H1 (cell line): ENCODE measurements around the gene IGF2R. TPM values are rescaled to one million over a fixed set of nuclear protein-coding genes. Genes with fewer than 3 reads are reported as not detected.

Experiments used
- CTCF ChIA-PET: fragments of 300-600 bp; sonication (Branson Sonifier 250); formaldehyde crosslinking; loops from one replicate; lab custom pipeline; 2021; ENCODE audit not compliant: partially characterized antibody; lab: Charles Lee
- POLR2A ChIA-PET: fragments of 300-600 bp; sonication (Branson Sonifier 250); formaldehyde crosslinking; loops from one replicate; lab custom pipeline; 2021; ENCODE audit warnings: inconsistent platforms; ENCODE audit not compliant: partially characterized antibody; lab: Charles Lee
- DNase-seq, 2 experiments: peaks; one replicate each; pipeline versions ENCODE4 v3.0.0 to v3.0.0-alpha.2; 2010 to 2022; ENCODE audit warnings: low spot score in 2 of 2, low read depth in 1 of 2, mixed read lengths in 1 of 2
- FAIRE-seq: peaks from 2 replicates; lab custom pipeline; 2011; peaks lifted over from hg19 to GRCh38; lab: Jason Lieb, UNC
- H2AFZ ChIP-seq: 2 replicates; pipeline ENCODE4 v1.8.1; 2012; ENCODE audit warnings: low read length, inconsistent platforms
- H2AK5ac ChIP-seq: 2 replicates; pipeline ENCODE4 v1.6.1; 2013; ENCODE audit warnings: low read depth, low read length
- H2BK120ac ChIP-seq: replicated peaks from 2 replicates; pipeline ENCODE3; 2013; ENCODE audit warnings: low read depth, low read length, inconsistent platforms
- H2BK12ac ChIP-seq: 2 replicates; pipeline ENCODE4 v1.6.1; 2013; ENCODE audit warnings: low read depth, low read length
- H2BK15ac ChIP-seq: 2 replicates; pipeline ENCODE4 v1.6.1; 2013; ENCODE audit warnings: low read length
- H2BK20ac ChIP-seq: 2 replicates; pipeline ENCODE4 v1.6.1; 2013; ENCODE audit warnings: low read length
- H2BK5ac ChIP-seq: 2 replicates; pipeline ENCODE4 v1.6.1; 2013; ENCODE audit warnings: low read depth, low read length
- H3K14ac ChIP-seq: 2 replicates; pipeline ENCODE4 v1.6.1; 2013; ENCODE audit warnings: inconsistent platforms; ENCODE audit not compliant: insufficient read length
- H3K18ac ChIP-seq: 2 replicates; pipeline ENCODE4 v1.6.1; 2013; ENCODE audit warnings: low read length; ENCODE audit errors: extremely low read depth
- H3K23ac ChIP-seq: 2 replicates; pipeline ENCODE4 v1.6.1; 2013; ENCODE audit warnings: inconsistent platforms; ENCODE audit not compliant: insufficient read length
- H3K23me2 ChIP-seq: 2 replicates; pipeline ENCODE4 v1.6.1; 2013; ENCODE audit warnings: low read depth, low read length
- H3K27ac ChIP-seq: 2 replicates; pipeline ENCODE4 v1.6.1; 2011; ENCODE audit warnings: low read depth, low read length, inconsistent platforms
- H3K27me3 ChIP-seq, 4 experiments: replicated peaks in 1 of 4; 1 replicate in 1 of 4; 2 replicates in 3 of 4; pipeline versions ENCODE4 v1.6.1 to v1.8.1; 2011 to 2013; ENCODE audit warnings: low read length in 3 of 4, mild to moderate bottlenecking in 3 of 4, inconsistent platforms in 2 of 4, mixed read lengths in 2 of 4, moderate library complexity in 1 of 4; ENCODE audit not compliant: control insufficient read depth in 3 of 4, insufficient read depth in 3 of 4; ENCODE audit errors: extremely low read depth in 1 of 4
- H3K36me3 ChIP-seq, 4 experiments: 2 replicates each; pipeline versions ENCODE4 v1.6.1 to v1.8.1; 2011 to 2013; ENCODE audit warnings: mild to moderate bottlenecking in 4 of 4, low read length in 3 of 4, moderate library complexity in 2 of 4, control low read depth in 1 of 4, inconsistent platforms in 1 of 4; ENCODE audit not compliant: insufficient read depth in 4 of 4, control insufficient read depth in 2 of 4
- H3K4ac ChIP-seq: replicated peaks from 2 replicates; pipeline ENCODE3; 2013; ENCODE audit warnings: low read length, low read depth, mixed read lengths, inconsistent platforms; ENCODE audit not compliant: insufficient read length
- H3K4me1 ChIP-seq, 4 experiments: replicated peaks in 1 of 4; 1 replicate in 1 of 4; 2 replicates in 3 of 4; pipeline versions ENCODE4 v1.6.1 to v1.8.1; 2011 to 2013; ENCODE audit warnings: low read length in 3 of 4, inconsistent platforms in 2 of 4, mixed read lengths in 1 of 4; ENCODE audit not compliant: insufficient read depth in 4 of 4, control insufficient read depth in 3 of 4
- H3K4me2 ChIP-seq, 2 experiments: 2 replicates each; pipeline versions ENCODE4 v1.6.1 to v1.8.1; 2011 to 2013; ENCODE audit warnings: low read depth in 2 of 2, low read length in 2 of 2, control low read depth in 1 of 2, inconsistent platforms in 1 of 2, mild to moderate bottlenecking in 1 of 2; ENCODE audit not compliant: insufficient read depth in 1 of 2
- H3K4me3 ChIP-seq, 4 experiments: fragments of 200-600, 300-600 bp in 1 of 4; sonication (generic), shearing (Covaris generic), sonication (Bioruptor Twin) in 1 of 4; 2 replicates each; pipeline versions ENCODE4 v1.5.1 to v1.8.1; 2011 to 2016; ENCODE audit warnings: low read length in 4 of 4, low read depth in 3 of 4, control low read depth in 2 of 4, inconsistent platforms in 2 of 4, mild to moderate bottlenecking in 2 of 4, mixed read lengths in 1 of 4, moderate library complexity in 1 of 4; ENCODE audit not compliant: insufficient read depth in 2 of 4; ENCODE audit errors: extremely low read depth in 1 of 4
- H3K56ac ChIP-seq: replicated peaks from 2 replicates; pipeline ENCODE3; 2013; ENCODE audit warnings: low read depth, mild to moderate bottlenecking, mixed read lengths, low read length, inconsistent platforms; ENCODE audit not compliant: insufficient read length
- H3K79me1 ChIP-seq: 2 replicates; pipeline ENCODE4 v1.6.1; 2013; ENCODE audit warnings: low read depth, low read length, control low read depth
- H3K79me2 ChIP-seq, 2 experiments: 2 replicates each; pipeline versions ENCODE4 v1.6.1 to v1.8.1; 2012 to 2013; ENCODE audit warnings: low read length in 2 of 2, mild to moderate bottlenecking in 2 of 2, inconsistent platforms in 1 of 2; ENCODE audit not compliant: insufficient read depth in 2 of 2, control insufficient read depth in 1 of 2
- H3K9ac ChIP-seq, 4 experiments: replicated peaks in 1 of 4; 1 replicate in 1 of 4; 2 replicates in 3 of 4; pipeline versions ENCODE4 v1.6.1 to v1.8.1; 2011 to 2013; ENCODE audit warnings: low read depth in 3 of 4, low read length in 3 of 4, control low read depth in 2 of 4, mild to moderate bottlenecking in 2 of 4, moderate library complexity in 2 of 4, inconsistent platforms in 1 of 4; ENCODE audit errors: extremely low read depth in 1 of 4
- H3K9me3 ChIP-seq, 2 experiments: 2 replicates each; pipeline versions ENCODE4 v1.6.1 to v1.8.1; 2012 to 2013; ENCODE audit warnings: mild to moderate bottlenecking in 2 of 2, moderate library complexity in 2 of 2, control low read depth in 1 of 2, inconsistent platforms in 1 of 2, low read depth in 1 of 2, low read length in 1 of 2, mixed read lengths in 1 of 2; ENCODE audit not compliant: insufficient read depth in 2 of 2
- H4K20me1 ChIP-seq, 2 experiments: replicated peaks in 1 of 2; 2 replicates each; pipeline versions ENCODE3 to v1.8.1; 2011 to 2013; ENCODE audit warnings: inconsistent platforms in 2 of 2, low read length in 2 of 2, mild to moderate bottlenecking in 1 of 2; ENCODE audit not compliant: insufficient read depth in 2 of 2, control insufficient read depth in 1 of 2
- H4K5ac ChIP-seq: 2 replicates; pipeline ENCODE4 v1.6.1; 2013; ENCODE audit warnings: low read length, low read depth, mixed read lengths, inconsistent platforms; ENCODE audit not compliant: insufficient read length
- H4K8ac ChIP-seq: 2 replicates; pipeline ENCODE4 v1.8.0; 2013; ENCODE audit warnings: mild to moderate bottlenecking, moderate library complexity, low read length, inconsistent platforms; ENCODE audit not compliant: insufficient read depth; ENCODE audit errors: extremely low read depth
- H4K91ac ChIP-seq: replicated peaks from 2 replicates; pipeline ENCODE3; 2013; ENCODE audit warnings: low read length, mixed read lengths, inconsistent platforms; ENCODE audit not compliant: insufficient read length
- CREB1 ChIP-seq: IDR thresholded peaks from 2 replicates; pipeline ENCODE4 v1.6.1; 2012; ENCODE audit warnings: inconsistent platforms
- CTBP2 ChIP-seq: IDR thresholded peaks from 2 replicates; pipeline ENCODE4 v1.7.0; 2011; ENCODE audit warnings: borderline replicate concordance, mild to moderate bottlenecking, moderate library complexity, mixed read lengths, low read length; ENCODE audit not compliant: insufficient read depth, insufficient read length
- RFX5 ChIP-seq: IDR thresholded peaks from 2 replicates; pipeline ENCODE4 v1.6.1; 2011; ENCODE audit warnings: low read depth, low read length, improper control_type of control experiment, borderline replicate concordance
- RNF2 ChIP-seq: fragments of 200-900, 300-1000 bp; sonication (generic); IDR thresholded peaks from 2 replicates; pipeline ENCODE4 v1.7.1; 2016; ENCODE audit warnings: borderline replicate concordance, low read depth, mild to moderate bottlenecking, antibody characterized with exemption, low read length; ENCODE audit not compliant: poor library complexity, severe bottlenecking; ENCODE audit errors: missing control alignments
- SP1 ChIP-seq: IDR thresholded peaks from 2 replicates; pipeline ENCODE4 v1.6.1; 2011; ENCODE audit warnings: low read depth, low read length
- SP2 ChIP-seq: IDR thresholded peaks from 2 replicates; pipeline ENCODE4 v1.6.1; 2012; ENCODE audit warnings: mild to moderate bottlenecking, low read length, inconsistent platforms
- TEAD4 ChIP-seq: IDR thresholded peaks from 2 replicates; pipeline ENCODE4 v1.6.1; 2012; ENCODE audit warnings: low read depth, low read length, inconsistent platforms, mixed read lengths
- YY1 ChIP-seq: IDR thresholded peaks from 2 replicates; pipeline ENCODE4 v1.6.1; 2011; ENCODE audit warnings: low read depth, mild to moderate bottlenecking, low read length
- ZNF274 ChIP-seq: IDR thresholded peaks from 2 replicates; pipeline ENCODE4 v1.7.0; 2012; ENCODE audit warnings: low read length, borderline replicate concordance; ENCODE audit errors: extremely low read depth
- WGBS, 2 experiments: shearing (Covaris generic) in 1 of 2; methylation state at CpG; one replicate each; pipeline versions ENCODE4 v1.1.6 to v1.1.7; 2013 to 2015; ENCODE audit warnings: low lambda C conversion rate in 2 of 2, mixed read lengths in 2 of 2, inconsistent platforms in 1 of 2, low coverage in 1 of 2, missing lambda C conversion rate in 1 of 2; ENCODE audit not compliant: insufficient replicate concordance in 2 of 2, insufficient coverage in 1 of 2, insufficient read length in 1 of 2; ENCODE audit errors: extremely low coverage in 1 of 2, missing lambda C conversion rate in 1 of 2; 5-methylcytosine and 5-hydroxymethylcytosine counted together
- polyA plus RNA-seq, 7 experiments: library from polyadenylated mRNA; depleted of rRNA in 3 of 7; stranded (reverse) in 5 of 7; unstranded in 2 of 7; fragments of >200 nt in 5 of 7; fragments of 200-250 nt in 2 of 7; gene quantifications; 1 replicate in 5 of 7; 2 replicates in 1 of 7; 4 replicates in 1 of 7; pipeline versions ENCODE4 v1.2.1 to v1.2.3, GENCODE V29; 2011 to 2013; ENCODE audit warnings: missing spikeins in 2 of 7, mixed read lengths in 2 of 7
- total RNA-seq: library from RNA; stranded (reverse); fragmentation: NEBNext Ultra II Directional; extraction: Animal tissue kit (Norgen Biotek cat#: 25700); gene quantifications from 2 replicates; pipeline ENCODE4 v1.2.1, GENCODE V29; 2021

IGF2R gene
- total and polyA plus RNA-seq, 2 of the 8 experiments (the other 6 are each of a cell fraction or from before 2014, with no cell fraction given), result 20.6 to 74.1 TPM

DNA sequence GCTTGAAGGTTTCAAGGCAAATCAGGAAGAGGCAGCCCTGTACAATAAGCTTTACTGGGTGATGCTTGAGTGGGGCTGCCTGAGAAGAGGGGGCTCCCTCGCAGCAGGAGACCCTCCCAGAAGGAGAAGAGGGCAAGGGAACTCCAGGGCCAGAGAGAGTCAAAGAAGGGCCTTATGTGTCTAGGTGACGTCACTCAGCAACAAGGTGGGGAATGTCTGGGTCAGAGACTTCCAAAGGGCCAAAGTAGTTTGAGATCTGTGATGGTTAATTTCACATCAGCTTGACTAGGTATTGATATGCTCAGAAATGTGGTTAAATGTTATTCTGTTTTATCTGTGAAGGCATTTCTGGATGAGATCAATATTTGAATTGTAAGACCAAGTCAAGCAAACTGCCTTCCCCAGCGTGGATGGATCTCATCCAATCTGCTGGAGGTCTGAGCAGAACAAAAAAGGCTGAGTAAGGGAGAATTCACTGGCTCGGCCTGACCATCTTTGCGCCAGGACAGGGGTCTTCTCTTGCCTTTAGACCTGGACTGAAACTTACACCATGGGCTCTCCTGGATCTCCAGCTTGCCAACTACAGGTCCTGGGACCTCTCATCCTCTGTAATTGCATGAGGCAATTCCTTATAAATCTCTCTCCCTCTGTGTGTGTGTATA lies 42.2 kb upstream of the IGF2R start:
- Histone ChIP-seq H4K91ac (no peak overlapping the region), H3K27me3 (no peaks in the 10 kb centered on the region), H3K18ac (no peak overlapping the region), H2AFZ (no peak overlapping the region), H3K56ac (no peak overlapping the region), H3K36me3 (no peaks in the 10 kb centered on the region), H2BK15ac (no peak overlapping the region), H3K23me2 (no peaks in the 10 kb centered on the region), H2BK12ac (no peak overlapping the region), H2BK20ac (no peak overlapping the region), H3K27ac (no peak overlapping the region), H2BK120ac (no peak overlapping the region), H4K5ac (no peak overlapping the region), H3K79me1 (no peaks in the 10 kb centered on the region), H3K4me2 (no peak overlapping the region), H4K20me1 (no peaks in the 10 kb centered on the region), H3K4ac (no peak overlapping the region), H4K8ac (no peak overlapping the region), H3K9me3 (peaks cover 0 to 3% of the 10 kb centered on the region in 2 experiments; a peak in 1 of 4 replicates), H3K4me3 (no peak overlapping the region), H3K79me2 (no peaks in the 10 kb centered on the region), H2AK5ac (no peak overlapping the region), H3K14ac (no peak overlapping the region), H3K23ac (no peak overlapping the region), H2BK5ac (no peak overlapping the region), H3K4me1 (no peaks in the 10 kb centered on the region), H3K9ac (no peak overlapping the region)
- FAIRE-seq (no peak), DNase-seq (no peak)
- WGBS, 2 experiments, result 94% methylated on average over 5 of the region's 5 CpGs; no CpG with 5 or more reads in 1 of the 2 experiments
- TF ChIP-seq CTBP2, result no peak
- TF ChIP-seq SP1, result no peak
- no peak for TF ChIP-seq RNF2
- no peak for TF ChIP-seq YY1
- no peak for TF ChIP-seq RFX5
- no peak for TF ChIP-seq CREB1
- no peak for TF ChIP-seq SP2
- TF ChIP-seq TEAD4, result no peak
- TF ChIP-seq ZNF274, result no peak
- CTCF ChIA-PET, result no interaction called here
- POLR2A ChIA-PET, result no interaction called here
